Esophagus muscularis mucosa (tissue), 3 donors: ENCODE data around the gene OR2T27.
"Not testable (repeated sequence)": the region's sequence is repeated elsewhere in the genome, so short reads cannot be mapped to it uniquely, and the experiment has no call there.

Experiments
- POLR2A ChIP-seq: fragments of 450-650 bp; IDR thresholded peaks from one replicate; pipeline ENCODE4 v1.6.1; 2017; ENCODE audit warnings: antibody characterized with exemption, moderate library complexity, mild to moderate bottlenecking, low read depth
- TF ChIP-seq, protein P1 (sequence below), 3 experiments: fragments of 200-600 bp in 2 of 3; fragments of 450-650 bp in 1 of 3; sonication (generic) in 2 of 3; IDR thresholded peaks; one replicate each; pipeline ENCODE4 v1.5.1; 2017 to 2019; ENCODE audit warnings: antibody characterized with exemption in 3 of 3, mild to moderate bottlenecking in 2 of 3, moderate library complexity in 1 of 3

DNA sequence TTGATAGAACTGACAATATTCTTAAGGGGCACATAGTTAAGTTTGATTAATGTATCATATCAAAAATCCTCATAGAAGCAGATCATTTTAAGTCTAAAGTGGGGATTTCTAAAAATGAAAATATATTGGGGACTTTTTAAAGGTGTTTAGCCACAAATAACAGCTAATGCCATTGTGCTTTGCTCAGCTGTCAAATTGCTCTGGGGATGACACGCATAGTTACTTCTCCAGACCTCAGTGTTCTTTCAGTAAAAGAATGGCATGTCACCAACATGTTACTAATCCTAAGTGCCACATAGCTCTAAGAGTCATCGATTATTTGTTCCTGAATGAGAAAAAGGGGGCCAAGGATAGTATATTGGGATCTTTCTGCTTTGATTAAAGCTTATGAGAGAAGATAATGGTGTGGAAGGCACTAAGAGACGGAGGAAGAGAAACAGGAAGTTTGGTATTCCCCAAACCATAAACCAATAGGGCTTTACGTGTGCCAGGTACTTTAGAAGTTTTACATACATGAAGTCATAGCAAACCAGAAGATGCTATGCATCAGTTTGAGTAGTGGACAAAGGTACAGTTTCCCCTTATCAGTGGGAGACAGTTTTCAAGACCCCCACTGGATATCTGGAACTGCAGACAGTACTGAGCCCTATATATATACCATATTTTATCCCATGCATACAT, 12.2 kb downstream of the OR2T27 start:
- not testable (repeated sequence) for TF ChIP-seq POLR2A
- TF ChIP-seq, protein P1, sequence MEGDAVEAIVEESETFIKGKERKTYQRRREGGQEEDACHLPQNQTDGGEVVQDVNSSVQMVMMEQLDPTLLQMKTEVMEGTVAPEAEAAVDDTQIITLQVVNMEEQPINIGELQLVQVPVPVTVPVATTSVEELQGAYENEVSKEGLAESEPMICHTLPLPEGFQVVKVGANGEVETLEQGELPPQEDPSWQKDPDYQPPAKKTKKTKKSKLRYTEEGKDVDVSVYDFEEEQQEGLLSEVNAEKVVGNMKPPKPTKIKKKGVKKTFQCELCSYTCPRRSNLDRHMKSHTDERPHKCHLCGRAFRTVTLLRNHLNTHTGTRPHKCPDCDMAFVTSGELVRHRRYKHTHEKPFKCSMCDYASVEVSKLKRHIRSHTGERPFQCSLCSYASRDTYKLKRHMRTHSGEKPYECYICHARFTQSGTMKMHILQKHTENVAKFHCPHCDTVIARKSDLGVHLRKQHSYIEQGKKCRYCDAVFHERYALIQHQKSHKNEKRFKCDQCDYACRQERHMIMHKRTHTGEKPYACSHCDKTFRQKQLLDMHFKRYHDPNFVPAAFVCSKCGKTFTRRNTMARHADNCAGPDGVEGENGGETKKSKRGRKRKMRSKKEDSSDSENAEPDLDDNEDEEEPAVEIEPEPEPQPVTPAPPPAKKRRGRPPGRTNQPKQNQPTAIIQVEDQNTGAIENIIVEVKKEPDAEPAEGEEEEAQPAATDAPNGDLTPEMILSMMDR (IDR thresholded peaks at IDR 0.05), result not testable (repeated sequence)
